Ectodermal cell (in vitro differentiated cells): Measurements from ENCODE around the gene HDHD3.
"Not testable (repeated sequence)": the region's sequence is repeated elsewhere in the genome, so short reads cannot be mapped to it uniquely, and the experiment has no call there.

Experiments used
- H3K27ac ChIP-seq: 2 replicates; pipeline ENCODE4 v1.7.0; 2013; ENCODE audit warnings: mild to moderate bottlenecking, low read depth, low read length; ENCODE audit not compliant: insufficient read depth, poor library complexity, severe bottlenecking
- H3K27me3 ChIP-seq: 2 replicates; pipeline ENCODE4 v1.7.0; 2013; ENCODE audit warnings: mild to moderate bottlenecking, low read length; ENCODE audit not compliant: insufficient read depth, control insufficient read depth, poor library complexity, severe bottlenecking
- H3K36me3 ChIP-seq: one replicate; pipeline ENCODE4 v1.7.0; 2013; ENCODE audit warnings: low read length; ENCODE audit not compliant: control insufficient read depth, insufficient read depth
- H3K4me1 ChIP-seq: one replicate; pipeline ENCODE4 v1.7.0; 2013; ENCODE audit warnings: low read length; ENCODE audit not compliant: control insufficient read depth, insufficient read depth
- H3K4me3 ChIP-seq: 2 replicates; pipeline ENCODE4 v1.7.0; 2013; ENCODE audit warnings: low read depth, low read length, control low read depth; ENCODE audit not compliant: insufficient read depth
- H3K9me3 ChIP-seq: 2 replicates; pipeline ENCODE4 v1.7.0; 2013; ENCODE audit warnings: mild to moderate bottlenecking, low read length, moderate library complexity; ENCODE audit not compliant: control insufficient read depth
- WGBS, 2 experiments: methylation state at CpG; one replicate each; pipeline ENCODE4 v1.1.7; 2013; ENCODE audit warnings: missing lambda C conversion rate in 2 of 2; 5-methylcytosine and 5-hydroxymethylcytosine counted together

The HDHD3 gene

DNA sequence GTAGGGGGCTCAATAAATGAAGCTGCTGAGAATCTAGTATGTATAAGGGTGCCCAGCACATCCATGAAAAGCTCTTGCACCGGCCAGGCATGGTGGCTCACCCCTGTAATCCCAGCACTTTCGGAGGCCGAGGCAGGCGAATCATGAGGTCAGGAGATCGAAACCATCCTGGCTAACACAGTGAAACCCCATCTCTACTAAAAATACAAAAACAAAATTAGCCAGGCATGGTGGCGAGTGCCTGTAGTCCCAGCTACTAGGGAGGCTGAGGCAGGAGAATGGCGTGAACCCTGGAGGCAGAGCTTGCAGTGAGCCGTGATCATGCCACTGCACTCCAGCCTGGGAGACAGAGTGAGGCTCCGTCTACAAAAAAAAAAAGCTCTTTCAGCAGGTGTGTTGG is 29.6 kb upstream of the HDHD3 start:
- not testable (repeated sequence) for H3K4me3 ChIP-seq, H3K4me1 ChIP-seq, H3K27ac ChIP-seq, H3K9me3 ChIP-seq, H3K36me3 ChIP-seq, H3K27me3 ChIP-seq
- 95 to 97% methylated on average over 9 of the region's 9 CpGs for WGBS, 2 experiments

GRCh38 chr9:113403646-113404045 is 26.9 kb upstream of the HDHD3 start:
- WGBS, 2 experiments, result 86 to 95% methylated on average over 2 of the region's 2 CpGs
- no peaks in the 10 kb centered on the region for H3K27me3 ChIP-seq
- peaks cover 9% of the 10 kb centered on the region for H3K36me3 ChIP-seq
- no peak overlapping the region for H3K27ac ChIP-seq
- no peaks in the 10 kb centered on the region for H3K4me1 ChIP-seq
- H3K9me3 ChIP-seq, result no peaks in the 10 kb centered on the region
- H3K4me3 ChIP-seq, result no peak overlapping the region

DNA sequence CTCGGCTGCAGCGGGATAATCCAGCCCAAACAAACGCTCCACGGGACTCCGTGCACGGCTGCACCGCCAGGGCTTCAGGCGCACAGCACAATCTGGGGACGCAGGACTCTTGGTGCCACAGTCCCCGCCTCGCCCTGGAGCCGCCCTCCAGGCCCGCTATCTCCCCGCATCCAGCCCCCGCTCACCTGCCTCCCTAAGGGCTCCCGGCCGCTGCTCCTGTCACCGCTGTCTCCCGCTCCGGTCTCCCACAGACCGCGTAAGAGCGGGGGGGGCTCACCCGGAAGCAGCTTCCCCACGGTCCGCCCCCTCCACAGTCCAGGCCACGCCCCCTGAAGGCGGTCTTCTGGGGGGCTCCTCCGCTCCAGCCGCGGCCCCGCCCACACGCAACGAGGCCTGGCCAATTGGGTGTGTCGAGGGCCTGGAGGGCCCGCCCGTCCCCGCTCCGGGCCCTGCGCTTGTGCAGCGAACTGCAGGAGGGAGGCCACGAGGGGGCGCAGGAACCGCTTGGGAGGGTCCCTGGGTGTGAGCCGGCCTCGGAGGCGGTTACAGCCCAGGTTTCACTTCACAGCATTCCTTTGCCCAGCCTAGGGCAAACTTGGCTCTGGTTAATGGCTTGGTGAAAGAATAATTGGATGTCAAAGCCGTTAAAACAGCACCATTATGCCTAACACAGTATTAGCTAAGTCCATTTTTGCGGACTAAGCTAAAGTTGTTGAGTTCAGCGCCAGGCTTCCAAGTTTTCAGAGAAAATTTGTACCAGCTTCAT is 24.4 kb upstream of the HDHD3 start, which contains the start of gene ALAD:
Gene ALAD, minus strand, starts transcription at position 258 of the 766 bp plus-strand sequence. CDS start 7,725 bp downstream, outside the sequence.
- Histone ChIP-seq H3K4me3 (peak within 1 kb of the TSS; percentile 90), H3K36me3 (no peaks in the 10 kb centered on the region), H3K4me1 (no peaks in the 10 kb centered on the region), H3K27me3 (no peaks in the 10 kb centered on the region), H3K9me3 (no peaks in the 10 kb centered on the region), H3K27ac (peak within 1 kb of the TSS; percentile 21)
- WGBS, 2 experiments, result 3% methylated on average over 50 of the region's 50 CpGs

DNA sequence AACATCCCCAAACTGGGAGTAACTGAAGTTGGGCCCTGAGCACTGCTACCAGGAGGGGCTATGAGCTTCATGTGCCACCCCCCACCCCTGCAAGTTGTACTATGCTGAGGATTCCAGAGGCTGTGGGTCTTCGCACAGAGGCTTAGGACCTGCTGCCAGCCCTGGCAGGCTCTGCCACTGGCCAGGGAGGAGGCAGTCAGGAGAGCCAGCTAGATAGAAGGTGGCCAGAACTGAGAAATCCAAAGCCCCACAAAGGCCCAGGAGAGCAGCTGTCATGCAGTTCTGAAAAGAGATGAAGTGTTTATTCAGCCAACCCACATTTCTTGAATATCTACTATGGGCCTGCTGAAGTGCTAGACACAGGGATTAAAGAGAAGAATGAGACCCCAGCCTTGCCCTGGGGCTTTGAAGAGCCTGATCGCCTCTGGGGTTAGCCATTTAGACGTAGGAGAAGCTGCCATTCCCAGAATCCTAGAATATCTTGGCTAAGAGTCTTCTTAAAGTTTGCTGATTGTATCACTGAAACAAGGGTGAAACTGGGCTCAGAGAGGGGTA is 22.9 kb upstream of the HDHD3 start:
- Histone ChIP-seq H3K27ac (no peak overlapping the region), H3K4me1 (no peaks in the 10 kb centered on the region), H3K27me3 (no peaks in the 10 kb centered on the region), H3K4me3 (no peak overlapping the region), H3K9me3 (no peaks in the 10 kb centered on the region), H3K36me3 (no peaks in the 10 kb centered on the region)
- WGBS, 2 experiments, result 90 to 92% methylated on average over 3 of the region's 3 CpGs

- H3K9me3 ChIP-seq, result no peaks in the 10 kb centered on the region
- H3K27me3 ChIP-seq, result no peaks in the 10 kb centered on the region
- H3K4me1 ChIP-seq, result no peaks in the 10 kb centered on the region
- no peaks in the 10 kb centered on the region for H3K36me3 ChIP-seq
- H3K4me3 ChIP-seq, result no peak overlapping the region
- no peak overlapping the region for H3K27ac ChIP-seq
- 93% methylated on average over 5 of the region's 5 CpGs for WGBS, 2 experiments
Measured at GRCh38 chr9:113398796-113399195, 22.0 kb upstream of the HDHD3 start.

GRCh38 chr9:113397203-113397631 is 20.4 kb upstream of the HDHD3 start:
- peaks cover 1% of the 10 kb centered on the region for H3K36me3 ChIP-seq
- no peaks in the 10 kb centered on the region for H3K27me3 ChIP-seq
- no peak overlapping the region for H3K27ac ChIP-seq
- no peaks in the 10 kb centered on the region for H3K9me3 ChIP-seq
- no peaks in the 10 kb centered on the region for H3K4me1 ChIP-seq
- H3K4me3 ChIP-seq, result no peak overlapping the region
- 67 to 81% methylated on average over 3 of the region's 3 CpGs for WGBS, 2 experiments

DNA sequence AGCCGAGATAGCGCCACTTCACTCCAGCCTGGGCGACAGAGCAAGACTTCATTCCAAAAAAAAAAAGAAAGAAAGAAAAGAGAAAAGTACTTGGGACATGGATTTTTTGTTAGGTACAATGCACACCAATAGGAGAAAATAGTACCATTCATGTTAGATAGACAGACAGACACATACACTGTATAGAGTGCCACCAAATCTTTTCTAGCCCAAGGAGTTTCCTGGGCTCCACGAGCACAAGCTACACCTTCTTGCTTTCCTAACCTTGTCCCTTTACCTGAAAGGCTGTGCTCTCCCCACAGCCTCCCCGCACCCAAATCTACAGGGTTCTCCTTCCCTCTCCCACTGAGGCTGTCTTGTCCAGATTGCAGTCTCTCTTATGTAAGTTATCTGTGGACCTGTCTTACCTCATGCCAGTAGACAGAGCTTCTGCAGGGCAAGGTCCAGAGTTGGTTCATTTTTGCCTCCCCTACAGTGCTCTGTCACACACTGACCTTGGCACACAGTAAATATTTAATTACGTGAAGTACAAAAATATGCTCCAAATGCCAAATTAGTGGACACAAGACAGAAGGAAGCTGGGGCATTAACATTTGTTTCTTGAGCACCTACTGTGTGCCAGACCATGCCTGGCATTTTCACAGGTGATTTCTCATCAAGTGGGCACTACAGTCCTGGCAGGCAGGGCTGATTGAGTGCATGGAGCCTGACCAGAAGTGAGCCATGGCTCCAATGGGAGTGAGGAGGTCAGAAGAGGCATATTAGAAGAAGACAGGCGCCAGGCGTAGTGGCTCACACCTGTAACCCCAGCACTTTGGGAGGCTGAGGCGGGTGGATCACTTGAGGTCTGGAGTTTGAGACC is 18.4 kb upstream of the HDHD3 start:
- no peak overlapping the region for H3K27ac ChIP-seq
- no peaks in the 10 kb centered on the region for H3K9me3 ChIP-seq
- no peaks in the 10 kb centered on the region for H3K27me3 ChIP-seq
- H3K36me3 ChIP-seq, result peaks cover 18% of the 10 kb centered on the region
- H3K4me1 ChIP-seq, result no peaks in the 10 kb centered on the region
- WGBS, 2 experiments, result 92 to 95% methylated on average over 9 of the region's 9 CpGs
- H3K4me3 ChIP-seq, result no peak overlapping the region

- no peaks in the 10 kb centered on the region for H3K27me3 ChIP-seq
- no peak overlapping the region for H3K4me3 ChIP-seq
- no peaks in the 10 kb centered on the region for H3K4me1 ChIP-seq
- 89 to 94% methylated on average over 7 of the region's 7 CpGs for WGBS, 2 experiments
- H3K9me3 ChIP-seq, result no peaks in the 10 kb centered on the region
- H3K27ac ChIP-seq, result no peak overlapping the region
- H3K36me3 ChIP-seq, result peaks cover 24% of the 10 kb centered on the region
Measured at GRCh38 chr9:113393281-113393680, 16.5 kb upstream of the HDHD3 start.

- Histone ChIP-seq H3K27ac (no peak overlapping the region), H3K9me3 (no peaks in the 10 kb centered on the region), H3K36me3 (peaks cover 27% of the 10 kb centered on the region), H3K27me3 (no peaks in the 10 kb centered on the region), H3K4me3 (no peak overlapping the region), H3K4me1 (no peaks in the 10 kb centered on the region)
- 93 to 94% methylated on average over 6 to 7 of the region's 7 CpGs for WGBS, 2 experiments
Measured at GRCh38 chr9:113391917-113392316, 15.1 kb upstream of the HDHD3 start.
